GM11168 (cell line): ENCODE measurements around the gene MS4A14.
"Not testable (repeated sequence)": the region's sequence is repeated elsewhere in the genome, so short reads cannot be mapped to it uniquely, and the experiment has no call there.

Experiments
- in situ Hi-C: fragments of 300-500 bp; cut with MboI; formaldehyde crosslinking; loops from one replicate; pipeline ENCODE4 v1.12.0; 2022; ENCODE audit warnings: low sequenced_read_pairs; ENCODE audit not compliant: unreplicated experiment

MS4A14 gene

DNA sequence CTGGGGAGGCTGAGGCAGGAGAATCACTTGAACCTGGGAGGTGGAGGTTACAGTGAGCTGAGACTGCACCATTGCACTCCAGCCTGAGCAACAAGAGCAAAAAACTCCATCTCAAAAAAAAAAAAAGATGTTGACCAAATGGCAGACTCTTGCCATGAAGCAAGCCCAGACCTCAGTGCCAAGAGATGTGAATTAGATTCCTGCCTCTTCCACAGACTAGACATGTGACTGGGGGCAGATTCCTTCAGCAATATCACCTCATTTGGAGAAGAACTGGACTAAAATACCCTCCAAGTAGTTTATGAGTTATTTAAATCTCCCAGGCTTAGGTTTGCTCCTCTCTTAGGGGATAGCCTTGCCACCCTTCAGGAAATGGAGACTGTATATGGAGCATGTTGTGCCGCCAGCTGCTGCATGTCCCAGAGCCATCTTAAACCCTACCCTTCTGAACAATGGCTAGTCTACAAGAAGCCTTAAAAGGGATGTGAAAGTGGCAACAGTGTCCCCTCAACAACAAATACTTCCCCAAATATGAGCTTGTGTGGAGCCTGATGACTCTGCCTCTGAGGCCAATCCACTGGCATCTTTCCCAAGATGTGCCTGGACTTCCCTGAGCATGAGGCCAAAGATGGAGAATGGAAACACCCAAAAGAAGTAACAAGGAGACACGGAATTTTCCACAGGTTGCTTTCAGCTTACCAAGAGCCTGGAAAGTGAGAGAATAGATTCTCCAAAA, 18.7 kb upstream of the MS4A14 start:
- in situ Hi-C loops = no loop called here

DNA sequence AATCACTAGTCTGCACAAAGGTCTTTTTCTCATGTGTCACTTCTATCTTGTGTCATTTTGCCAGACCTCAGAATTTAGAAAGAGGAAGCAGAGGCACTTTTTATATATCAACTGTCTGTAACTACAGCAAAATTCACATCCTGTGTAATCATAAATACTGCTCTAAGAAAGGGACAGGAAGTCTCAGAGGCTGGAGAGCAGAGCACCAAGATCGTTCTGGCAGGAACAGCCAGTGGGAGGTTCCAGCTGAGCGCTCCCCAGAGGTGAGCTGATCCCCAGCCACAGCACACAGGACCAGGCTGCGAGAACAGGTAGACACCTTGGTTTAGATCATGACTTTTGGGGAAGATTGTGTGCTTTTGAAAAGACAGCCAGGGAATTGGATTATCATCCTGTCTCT, 17.9 kb upstream of the MS4A14 start, which contains the start of gene MS4A7:
Gene MS4A7 (plus strand): TSS at position 179 of the 400 bp plus-strand sequence. CDS start 4,610 bp downstream, outside the sequence.
- in situ Hi-C loops = no loop called here

GRCh38 chr11:60389279-60389910, 6.9 kb upstream of the MS4A14 start:
- in situ Hi-C loops = no loop called here

- in situ Hi-C loops = no loop called here
Observed at GRCh38 chr11:60390419-60390818, 5.8 kb upstream of the MS4A14 start.

GRCh38 chr11:60392361-60392760, 3.9 kb upstream of the MS4A14 start:
- in situ Hi-C loops = no loop called here

- in situ Hi-C loops = no loop called here
Observed at GRCh38 chr11:60393016-60393415, 3.2 kb upstream of the MS4A14 start.

DNA sequence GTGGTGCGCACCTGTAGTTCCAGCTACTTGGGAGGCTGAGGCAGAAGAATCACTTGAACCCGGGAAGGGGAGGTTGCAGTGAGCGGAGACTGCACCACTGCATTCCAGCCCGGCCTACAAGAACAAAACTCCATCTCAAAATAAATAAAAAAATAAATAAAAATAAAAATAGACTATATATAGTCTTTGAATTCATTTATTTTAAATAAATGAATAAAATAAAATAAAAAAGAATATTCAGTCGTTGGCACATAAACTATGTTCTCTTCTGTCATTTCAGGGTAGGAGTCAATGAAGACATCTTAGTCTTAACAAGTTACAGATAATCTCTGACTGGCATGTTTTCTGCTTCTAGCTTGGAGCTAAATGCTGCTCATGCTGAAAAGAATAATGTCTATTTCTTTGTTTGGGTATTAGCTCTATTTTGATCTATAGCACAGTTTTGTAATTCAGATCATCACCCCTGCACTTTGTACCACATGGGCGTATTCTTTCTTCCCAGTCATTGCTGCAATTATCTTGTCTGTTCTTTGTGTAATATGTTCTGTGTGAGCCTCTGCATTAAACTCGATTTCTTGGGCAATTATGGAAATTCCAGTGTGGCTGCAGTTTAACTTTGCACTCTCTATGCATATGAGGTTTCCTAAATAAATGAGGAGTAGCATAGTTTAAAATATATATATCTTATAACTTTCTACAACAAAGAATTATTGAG, 1.4 kb upstream of the MS4A14 start:
- in situ Hi-C loops = no loop called here

- in situ Hi-C loops = no loop called here
Observed at GRCh38 chr11:60396799-60397198, 540 bp downstream of the MS4A14 start.

DNA sequence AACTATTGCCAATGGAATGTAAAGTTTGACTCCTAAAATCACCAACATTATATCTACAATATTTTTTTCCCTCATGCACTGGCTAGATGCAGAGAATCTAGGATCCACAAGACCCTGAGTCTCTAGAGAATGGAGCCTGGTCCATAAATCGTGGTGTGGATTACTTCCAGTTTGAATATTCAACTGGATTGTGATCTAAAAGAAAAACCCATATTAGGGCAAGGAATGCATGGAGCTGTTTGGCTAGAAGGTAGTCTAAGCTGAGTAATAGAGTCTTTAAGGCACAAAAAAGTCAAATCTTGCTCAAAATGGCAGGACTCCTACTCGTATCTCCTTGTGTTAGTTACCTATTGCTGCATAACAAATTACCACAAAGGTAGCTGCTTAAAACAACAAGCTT, 23.8 kb downstream of the MS4A14 start:
- in situ Hi-C loops = no loop called here

- in situ Hi-C loops = no loop called here
Observed at GRCh38 chr11:60422609-60423008, 26.4 kb downstream of the MS4A14 start.

- in situ Hi-C loops = no loop called here
Observed at GRCh38 chr11:60428517-60428916, 32.3 kb downstream of the MS4A14 start.

- in situ Hi-C loops = no loop called here
Observed at GRCh38 chr11:60429272-60429671, 33.0 kb downstream of the MS4A14 start, which contains the start of gene MS4A5. MS4A5 (plus strand) TSS chr11:60429572; CDS start chr11:60429675, 103 bp downstream.

- in situ Hi-C loops = no loop called here
Observed at GRCh38 chr11:60431251-60431650, 35.0 kb downstream of the MS4A14 start.

GRCh38 chr11:60433401-60433800, 37.1 kb downstream of the MS4A14 start:
- in situ Hi-C loops = no loop called here

DNA sequence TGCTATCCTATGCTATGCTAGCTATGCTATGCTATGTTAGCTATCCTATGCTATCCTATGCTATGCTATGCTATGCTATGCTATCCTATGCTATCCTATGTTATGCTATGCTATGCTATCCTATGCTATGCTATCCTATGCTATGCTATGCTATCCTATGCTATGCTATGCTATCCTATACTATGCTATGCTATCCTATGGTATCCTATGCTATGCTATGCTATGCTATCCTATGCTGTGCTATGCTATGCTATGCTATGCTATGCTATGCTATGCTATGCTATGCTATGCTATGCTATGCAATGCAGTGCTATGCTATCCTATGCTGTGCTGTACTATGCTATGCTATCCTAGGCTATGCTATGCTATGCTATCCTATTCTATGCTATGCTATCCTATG, 50.8 kb downstream of the MS4A14 start:
- in situ Hi-C loops = no loop called here

DNA sequence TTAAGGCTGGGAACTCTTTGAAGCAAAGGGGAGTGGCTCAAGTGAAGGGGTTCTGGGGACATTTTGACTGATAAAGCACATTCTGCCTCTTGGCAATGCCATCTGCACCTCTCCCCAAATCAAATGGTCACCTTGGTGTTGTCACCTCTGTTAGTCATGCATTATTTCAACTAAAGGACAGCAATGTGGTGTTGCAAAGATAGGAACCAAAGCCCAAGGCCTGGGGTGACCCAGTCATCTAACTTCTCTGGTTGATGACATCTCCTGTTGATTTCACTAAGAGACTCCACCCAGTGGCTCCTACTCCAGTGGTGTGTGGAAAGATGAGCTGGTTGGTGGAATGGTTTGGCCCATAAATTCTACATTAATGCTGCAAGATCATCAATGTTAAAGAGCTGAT, 51.6 kb downstream of the MS4A14 start:
- in situ Hi-C loops = no loop called here

GRCh38 chr11:60451185-60451584, 54.9 kb downstream of the MS4A14 start:
- in situ Hi-C loops = not testable (repeated sequence)

- in situ Hi-C loops = no loop called here
Observed at GRCh38 chr11:60454212-60454611, 58.0 kb downstream of the MS4A14 start.

DNA sequence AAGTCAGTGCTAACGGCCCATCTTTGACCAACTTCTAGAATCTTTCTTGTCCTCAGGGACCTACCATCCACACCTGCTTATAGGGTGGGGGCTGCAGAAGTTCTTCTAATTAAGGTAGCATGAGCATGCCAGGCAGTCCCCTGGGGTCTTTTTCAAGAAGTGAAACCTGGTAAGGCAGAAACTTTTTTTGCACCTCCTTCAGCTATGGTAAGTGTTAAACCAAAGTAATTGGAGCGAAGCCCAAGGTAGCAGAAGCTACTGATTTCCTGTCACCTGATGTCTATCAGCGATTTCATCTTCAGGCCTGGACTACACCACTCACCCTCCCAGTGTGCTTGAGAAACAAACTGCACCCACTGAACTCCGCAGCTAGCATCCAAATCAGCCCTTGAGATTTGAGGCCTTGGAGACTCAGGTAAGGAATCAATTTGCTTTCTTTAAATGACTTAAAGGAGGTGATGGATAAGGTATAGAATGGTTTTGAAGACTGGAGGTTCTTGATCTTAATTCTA, 59.3 kb downstream of the MS4A14 start, which contains the start of gene MS4A1:
Gene MS4A1 (plus strand): TSS at position 317 of the 512 bp plus-strand sequence. CDS start 6,528 bp downstream, outside the sequence.
- in situ Hi-C loops = no loop called here

DNA sequence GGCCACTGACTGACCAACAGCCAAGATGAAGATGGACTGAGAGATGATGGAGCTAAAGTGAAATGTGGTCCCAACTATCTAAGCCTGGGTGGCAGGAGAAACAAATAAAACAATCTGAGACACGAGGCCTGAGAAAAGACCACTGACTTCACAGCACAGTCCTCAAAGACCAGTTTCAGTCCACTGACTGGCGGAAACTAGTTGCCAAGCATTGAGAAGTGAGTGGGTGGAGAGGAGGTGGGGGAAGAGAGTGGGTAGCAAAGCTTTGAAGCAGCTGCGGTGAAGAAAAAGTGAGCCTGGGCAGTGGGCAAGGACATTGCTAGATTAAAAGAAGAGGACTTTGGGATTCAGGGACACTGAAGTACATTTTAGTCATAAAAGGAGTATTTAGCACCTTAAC, 61.3 kb downstream of the MS4A14 start:
- in situ Hi-C loops = no loop called here

GRCh38 chr11:60459345-60459744, 63.1 kb downstream of the MS4A14 start:
- in situ Hi-C loops = no loop called here
